22Rv1 (cell line): ENCODE measurements around the gene MRPL53.

Source experiments
- H3K27ac ChIP-seq: fragments of 450-650 bp; 2 replicates; pipeline ENCODE4 v1.5.1; 2017
- CTCF ChIP-seq: fragments of 450-650 bp; IDR thresholded peaks from 2 replicates; pipeline ENCODE4 v1.5.1; 2017; ENCODE audit warnings: mild to moderate bottlenecking
- ZFX ChIP-seq: fragments of 450-650 bp; IDR thresholded peaks from 2 replicates; pipeline ENCODE4 v1.6.1; 2017; ENCODE audit warnings: antibody characterized with exemption, borderline replicate concordance

MRPL53 gene

GRCh38 chr2:74457129-74457548 lies 15.3 kb downstream of the MRPL53 start:
- peak overlapping the region; percentile 98 for H3K27ac ChIP-seq
- TF ChIP-seq ZFX (no peak), CTCF (0 out of 2 replicates have a peak, but pooled peaks have one; percentile 8)

- peak within 1 kb of the TSS; percentile 98 for H3K27ac ChIP-seq
Observed at GRCh38 chr2:74454654-74455511, 17.6 kb downstream of the MRPL53 start, which contains the start of gene INO80B. Gene INO80B (plus strand): TSS chr2:74455087. CDS start chr2:74455117, 30 bp downstream.

GRCh38 chr2:74450570-74451190 lies 21.8 kb downstream of the MRPL53 start:
- no peak for TF ChIP-seq CTCF
- TF ChIP-seq ZFX, result no peak
- H3K27ac ChIP-seq, result no peak overlapping the region

More at GRCh38 chr2:74454654-74455511, 17.6 kb downstream of the MRPL53 start, which contains the start of gene INO80B:
- TF ChIP-seq CTCF (no peak), ZFX (no peak)

GRCh38 chr2:74448771-74449170 lies 23.7 kb downstream of the MRPL53 start:
- no peak for TF ChIP-seq ZFX
- TF ChIP-seq CTCF, result no peak

GRCh38 chr2:74447230-74447999 lies 25.1 kb downstream of the MRPL53 start:
- TF ChIP-seq CTCF, result no peak
- no peak for TF ChIP-seq ZFX
- no peak overlapping the region for H3K27ac ChIP-seq

More at GRCh38 chr2:74448771-74449170, 23.7 kb downstream of the MRPL53 start:
- H3K27ac ChIP-seq, result no peak overlapping the region

GRCh38 chr2:74444498-74445318 lies 27.8 kb downstream of the MRPL53 start:
- H3K27ac ChIP-seq, result no peak overlapping the region
- TF ChIP-seq ZFX (no peak), CTCF (no peak)

GRCh38 chr2:74442483-74443297 lies 29.8 kb downstream of the MRPL53 start:
- peak overlapping the region; percentile 97 for H3K27ac ChIP-seq
